GM19468 (cell line): ENCODE results near the gene SREBF1.

Experiments
- ATAC-seq: cut with Tn5 transposase; IDR thresholded peaks from one replicate; pipeline ENCODE4 v1.9.1; 2021; ENCODE audit warnings: mild to moderate bottlenecking, moderate library complexity, moderate number of reproducible peaks; ENCODE audit not compliant: unreplicated experiment; ENCODE audit errors: extremely low read depth

Gene SREBF1

GRCh38 chr17:17784657-17785267, 52.0 kb downstream of the SREBF1 start:
- ATAC-seq = no peak

DNA sequence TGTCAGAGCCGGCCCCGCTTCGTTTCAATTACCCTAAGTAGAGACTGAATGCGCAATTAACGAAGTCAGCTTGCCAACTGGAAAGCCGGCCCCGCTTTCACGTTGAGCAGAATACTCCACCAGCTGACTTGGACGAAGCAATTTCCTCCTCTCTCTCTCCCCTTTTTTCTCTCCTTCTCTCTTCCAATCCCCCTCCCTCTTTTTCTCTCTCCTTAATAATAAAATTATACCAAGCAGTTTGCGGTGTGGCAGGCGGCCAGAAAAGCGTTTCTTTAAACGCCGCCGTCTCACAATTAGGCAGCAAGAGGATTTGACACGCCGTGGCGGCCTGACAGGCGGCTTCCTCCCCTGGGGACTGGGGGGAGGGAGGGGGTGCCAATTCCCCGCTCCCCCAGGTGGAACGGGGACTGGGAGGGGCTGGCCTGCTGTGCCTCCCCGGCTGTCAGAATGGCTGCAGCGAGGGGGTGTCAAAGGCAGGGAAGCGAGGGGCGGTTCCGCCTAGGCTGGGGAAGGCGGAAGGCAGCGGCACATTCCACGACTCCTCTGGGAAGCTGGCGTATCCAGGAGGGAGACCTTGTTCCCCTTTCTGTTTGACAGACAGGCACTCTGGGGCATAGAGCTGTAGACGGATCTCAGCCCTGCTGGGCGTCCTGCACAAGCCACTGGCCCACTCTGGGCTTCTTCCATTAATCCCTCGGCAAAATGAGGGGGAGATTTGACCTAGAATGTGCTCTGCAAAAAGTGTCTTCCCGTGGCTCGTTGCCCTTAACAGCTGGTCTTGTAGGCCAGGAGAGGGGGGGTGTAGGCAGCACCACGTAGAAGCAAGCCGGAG, 52.7 kb downstream of the SREBF1 start:
- no peak for ATAC-seq

- ATAC-seq = no peak
Measured at GRCh38 chr17:17783116-17783824, 53.5 kb downstream of the SREBF1 start.

- no peak for ATAC-seq
Measured at GRCh38 chr17:17782523-17783115, 54.2 kb downstream of the SREBF1 start.

DNA sequence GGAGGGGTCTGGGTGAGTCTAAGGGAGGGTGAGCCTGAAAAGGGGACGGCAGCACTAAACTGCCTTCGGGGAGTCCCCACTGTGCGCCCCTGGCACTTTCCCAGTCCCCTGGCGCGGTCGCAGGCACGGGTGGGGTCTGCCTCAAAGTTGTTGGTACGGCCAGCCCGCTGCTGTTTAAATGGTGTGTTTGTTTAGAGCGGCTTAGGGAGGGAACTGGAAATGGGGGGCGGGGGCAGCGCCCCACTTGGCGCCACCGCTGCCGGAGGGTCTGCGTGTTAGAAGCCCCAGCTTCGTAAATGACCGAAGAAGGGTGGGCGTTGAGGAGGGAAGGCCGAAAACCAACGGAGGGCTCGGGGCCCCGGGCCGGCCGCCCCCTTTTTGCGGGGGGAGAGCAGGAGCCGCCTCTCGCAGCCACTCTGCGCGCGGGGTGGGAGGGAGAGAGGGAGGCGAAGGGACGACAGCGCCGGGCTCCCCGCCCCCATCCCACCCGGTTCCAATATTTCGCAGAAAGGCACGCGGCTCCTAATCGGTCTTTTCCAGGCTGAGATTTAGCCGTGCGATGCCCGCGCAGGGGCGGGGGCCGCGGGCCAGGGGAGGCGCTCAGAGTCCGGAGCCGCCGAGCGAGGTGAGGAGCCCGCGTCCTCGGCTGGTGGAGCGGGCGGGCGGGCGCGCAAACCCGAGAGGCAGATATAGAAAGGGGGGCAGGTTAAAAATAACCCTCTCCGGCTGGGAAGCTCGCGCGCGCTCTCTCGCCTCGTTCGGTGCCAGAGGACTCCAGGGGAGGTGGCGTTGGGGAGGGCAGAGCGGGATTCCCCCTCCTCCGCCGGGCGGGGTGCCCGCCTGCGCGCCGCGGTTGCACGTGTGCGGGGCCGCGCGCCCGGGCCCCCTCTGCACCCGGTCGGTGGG, 54.9 kb downstream of the SREBF1 start:
- no peak for ATAC-seq

GRCh38 chr17:17780922-17781590, 55.7 kb downstream of the SREBF1 start:
- no peak for ATAC-seq

- no peak for ATAC-seq
Measured at GRCh38 chr17:17779015-17779611, 57.7 kb downstream of the SREBF1 start.

DNA sequence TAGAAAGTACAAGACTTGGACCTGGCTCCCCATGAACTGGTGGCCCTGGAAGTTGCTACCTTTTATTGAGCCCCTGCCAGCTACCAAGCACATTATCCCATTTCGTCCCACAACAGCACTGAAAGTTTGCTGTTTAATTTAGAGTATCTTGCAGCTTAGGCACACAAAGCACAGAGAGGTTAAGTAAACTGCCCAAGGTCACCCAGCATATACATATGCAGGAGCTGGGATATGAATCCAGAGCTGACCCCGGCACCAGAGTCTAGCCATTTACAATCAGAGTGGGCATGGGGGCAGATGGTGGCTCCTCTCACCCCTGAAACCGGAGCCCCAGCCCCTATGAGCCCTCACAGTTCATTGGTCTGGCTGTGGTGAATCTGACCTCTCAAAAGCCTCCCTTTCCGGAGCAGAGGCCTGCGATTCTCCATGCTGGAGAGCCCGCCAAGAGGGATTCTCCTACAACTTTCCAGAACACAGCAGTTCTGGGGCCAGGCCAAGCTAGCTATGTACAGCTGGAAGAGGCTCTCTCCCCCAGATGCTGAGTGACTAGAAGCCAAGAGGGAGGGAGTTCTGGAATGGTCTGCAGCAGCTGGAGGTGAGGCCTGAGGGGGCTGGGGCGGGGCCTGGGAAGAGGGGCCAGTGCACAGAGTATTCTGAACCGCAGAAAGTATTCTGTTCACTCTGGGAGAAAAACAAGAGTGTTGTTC, 58.3 kb downstream of the SREBF1 start:
- no peak for ATAC-seq

GRCh38 chr17:17776889-17777288, 59.9 kb downstream of the SREBF1 start:
- ATAC-seq = no peak

DNA sequence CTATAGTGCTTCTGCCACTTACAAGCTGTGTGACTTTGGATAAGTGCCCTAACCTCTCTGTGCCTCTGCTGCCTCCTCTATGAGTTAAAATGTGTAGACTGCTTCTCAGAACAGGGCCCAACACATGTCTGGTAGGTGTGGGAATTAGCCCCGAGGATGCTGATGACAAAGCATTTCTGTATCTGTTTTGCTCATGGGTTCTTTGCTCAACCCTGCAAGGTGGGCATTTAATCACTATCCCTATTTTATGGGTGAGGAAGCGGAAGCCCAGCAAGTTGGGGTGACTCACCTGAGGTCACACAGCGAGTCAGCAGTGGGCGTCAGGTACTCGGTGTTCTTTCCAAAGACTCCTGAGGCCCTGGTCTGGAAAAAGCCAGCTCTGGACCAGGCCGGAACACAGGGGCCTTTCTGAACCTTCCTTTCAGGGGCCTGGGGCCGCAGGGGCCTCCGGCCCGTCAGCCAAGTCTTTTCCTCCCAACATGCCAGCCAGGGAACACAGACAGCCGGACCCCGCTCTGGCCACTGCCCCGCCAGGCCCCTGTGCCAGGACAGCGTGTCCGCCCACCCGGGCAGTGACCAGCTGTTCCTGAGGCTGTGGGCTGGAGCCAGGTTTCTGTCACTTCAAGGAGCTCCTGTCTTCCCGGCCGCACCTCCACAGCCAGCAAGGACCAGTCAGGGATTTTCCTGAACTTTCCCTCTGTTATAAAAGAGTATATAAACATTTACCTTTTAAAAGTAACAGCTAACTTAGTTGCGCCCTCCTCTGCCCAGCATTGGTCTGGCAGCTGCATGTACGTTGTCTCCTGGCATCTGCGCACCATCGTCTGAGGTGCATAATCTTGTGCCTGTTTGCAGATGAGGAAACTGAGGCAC, 62.5 kb downstream of the SREBF1 start:
- no peak for ATAC-seq

GRCh38 chr17:17772231-17772630, 64.6 kb downstream of the SREBF1 start:
- no peak for ATAC-seq

DNA sequence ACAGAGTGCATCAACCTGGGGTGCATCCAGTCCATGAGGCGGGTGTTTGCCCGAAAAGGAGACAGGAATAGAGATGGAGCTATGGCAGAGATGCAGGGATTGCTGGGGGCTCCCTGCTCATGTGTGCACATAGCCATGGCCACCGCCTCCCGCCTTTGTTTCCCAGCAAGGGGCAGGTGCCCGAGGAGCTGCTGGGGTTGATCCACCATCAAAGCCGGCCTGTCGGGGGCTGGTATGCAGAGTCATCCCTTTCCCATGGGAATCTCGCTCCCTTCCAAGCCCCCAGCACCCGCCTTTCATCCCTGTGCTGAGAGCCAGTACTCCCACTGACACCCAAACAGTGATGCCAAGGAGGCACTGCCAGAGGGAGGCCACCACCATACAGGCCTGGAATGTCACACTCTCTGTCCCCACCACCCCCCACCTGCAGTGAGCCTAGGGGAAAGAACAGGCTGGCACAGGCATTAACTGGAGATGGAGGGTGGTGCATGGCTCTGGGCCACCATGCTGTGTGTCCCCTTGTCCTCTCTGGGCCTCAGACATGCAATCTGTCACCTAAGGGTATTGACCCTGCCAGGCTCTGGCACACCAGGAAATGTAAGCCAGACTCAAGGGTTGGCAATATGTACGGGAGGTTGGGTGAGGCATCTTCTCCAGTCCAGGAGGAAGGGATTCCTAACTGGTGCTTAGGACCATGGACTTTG, 65.1 kb downstream of the SREBF1 start:
- no peak for ATAC-seq

DNA sequence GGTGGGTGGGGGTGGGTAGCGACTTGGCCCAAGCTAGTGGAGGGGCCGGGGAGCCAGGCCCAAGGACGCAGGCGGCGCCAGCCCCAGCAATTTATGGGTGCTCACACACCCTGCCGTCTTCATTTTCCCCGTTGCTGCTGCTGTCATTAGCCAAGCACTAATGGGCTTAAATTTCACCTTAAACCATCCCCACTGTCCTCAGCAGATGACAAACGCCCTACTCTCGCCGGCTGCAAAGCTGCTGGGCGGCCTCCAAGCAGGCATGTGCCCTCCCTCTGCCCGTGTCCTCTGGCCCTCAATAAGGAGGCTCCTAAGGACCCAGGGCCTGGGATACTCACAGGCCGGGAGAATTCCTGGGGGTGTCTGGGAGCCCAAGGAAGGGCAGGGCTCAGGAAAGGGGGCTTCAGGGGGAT, 66.1 kb downstream of the SREBF1 start:
- ATAC-seq = no peak

DNA sequence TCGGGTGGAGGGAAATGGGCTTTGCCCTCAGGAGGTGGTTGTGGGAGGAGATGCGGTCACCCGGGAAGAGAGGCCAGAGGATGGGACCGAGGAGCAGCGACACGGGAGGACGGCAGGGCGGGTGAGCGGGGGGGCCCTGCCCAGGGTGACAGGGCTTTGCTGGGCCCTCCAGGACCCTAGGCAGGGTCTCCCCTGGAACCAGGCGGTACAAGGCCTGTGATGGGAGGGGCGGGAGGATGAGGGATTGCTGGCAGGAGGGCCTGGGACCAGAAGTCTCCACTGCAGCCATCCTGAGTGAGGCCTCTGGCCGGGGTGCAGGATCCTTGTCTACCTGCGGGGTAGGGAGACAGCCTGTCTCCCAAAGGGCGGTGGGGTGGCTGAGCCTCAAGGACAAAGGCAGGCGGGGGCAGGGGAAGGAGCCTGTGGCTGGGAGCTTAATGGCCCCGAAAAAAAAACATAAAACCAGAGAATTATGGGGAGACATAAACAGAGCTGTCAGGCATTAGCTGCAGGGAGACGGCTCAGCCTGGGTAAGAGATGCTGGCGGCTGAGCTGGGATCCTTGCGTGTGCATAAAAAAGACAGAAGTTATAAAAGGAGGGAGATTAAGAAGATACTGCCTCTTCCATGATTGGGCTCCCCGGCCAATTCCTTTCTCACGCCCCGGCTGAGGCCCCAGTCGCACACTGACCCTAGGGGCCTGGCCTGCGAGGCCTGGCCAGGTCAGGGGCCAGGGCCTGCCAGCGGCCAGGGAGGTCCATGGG, 66.7 kb downstream of the SREBF1 start:
- no peak for ATAC-seq

DNA sequence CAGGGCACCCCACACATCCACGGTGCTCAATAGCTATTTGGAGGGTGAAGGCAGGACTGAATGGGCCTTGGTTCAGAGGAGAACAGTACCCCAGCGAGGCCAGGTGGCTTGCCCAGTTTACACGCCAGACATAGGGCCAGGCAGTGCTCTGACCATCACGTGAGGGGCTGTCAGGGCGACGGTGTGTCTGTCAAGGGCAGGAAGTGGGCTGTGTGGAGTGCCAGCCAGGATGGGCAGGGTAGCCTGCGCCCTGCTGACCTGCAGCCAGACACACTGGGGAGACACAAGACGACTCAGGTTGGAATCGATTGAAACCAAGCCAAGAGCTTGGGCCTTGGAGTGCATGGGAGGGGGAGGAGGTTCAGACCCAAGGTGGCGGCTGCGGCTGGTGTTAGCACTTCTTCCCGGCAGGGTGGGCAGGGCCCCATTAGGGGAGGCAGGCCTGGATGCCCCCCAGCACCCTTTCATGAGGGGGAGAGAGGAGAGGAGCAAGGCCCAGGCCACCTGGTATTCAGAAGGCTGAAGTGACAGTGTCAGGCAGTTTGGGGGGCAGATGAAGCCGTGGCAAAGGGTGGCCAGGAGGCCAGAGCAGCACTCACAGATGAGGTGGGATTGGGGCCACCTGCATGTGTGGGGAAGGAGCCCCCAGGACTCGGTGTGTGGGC, 68.2 kb downstream of the SREBF1 start:
- no peak for ATAC-seq
